GM19043 (cell line): Measurements from ENCODE around the gene OR8D1.

Source experiments
- ATAC-seq: cut with Tn5 transposase; IDR thresholded peaks from one replicate; pipeline ENCODE4 v1.9.1; 2021; ENCODE audit warnings: low read depth; ENCODE audit not compliant: unreplicated experiment

The OR8D1 gene

GRCh38 chr11:124313849-124314248 lies at the start of gene OR8D1:
TSS of gene OR8D1 (minus strand) at chr11:124313949. CDS start at chr11:124310766, 3,183 bp downstream.
- ATAC-seq = no peak

GRCh38 chr11:124359566-124359965 lies 45.8 kb upstream of the OR8D1 start:
- ATAC-seq = no peak

GRCh38 chr11:124346311-124346955 lies 32.7 kb upstream of the OR8D1 start:
- no peak for ATAC-seq

GRCh38 chr11:124344346-124344745 lies 30.6 kb upstream of the OR8D1 start:
- ATAC-seq = no peak

GRCh38 chr11:124340142-124340447 lies 26.3 kb upstream of the OR8D1 start:
- ATAC-seq = no peak

- ATAC-seq = no peak
Measured at GRCh38 chr11:124339396-124340141, 25.8 kb upstream of the OR8D1 start.

GRCh38 chr11:124331873-124332272 lies 18.1 kb upstream of the OR8D1 start:
- no peak for ATAC-seq

- peak; percentile 83 for ATAC-seq
Measured at GRCh38 chr11:124329787-124330478, 16.2 kb upstream of the OR8D1 start.

GRCh38 chr11:124327775-124328174 lies 14.0 kb upstream of the OR8D1 start:
- ATAC-seq = no peak

GRCh38 chr11:124322356-124322755 lies 8.6 kb upstream of the OR8D1 start:
- no peak for ATAC-seq

GRCh38 chr11:124320097-124320496 lies 6.3 kb upstream of the OR8D1 start, which contains the start of gene OR8D2:
TSS of gene OR8D2 (minus strand) at chr11:124320197. CDS start at chr11:124320197, 0 bp downstream.
- ATAC-seq = no peak

GRCh38 chr11:124315052-124315451 lies 1.3 kb upstream of the OR8D1 start:
- no peak for ATAC-seq

GRCh38 chr11:124313131-124313530 lies 618 bp downstream of the OR8D1 start:
- ATAC-seq = no peak

- ATAC-seq = no peak
Measured at GRCh38 chr11:124311670-124312069, 2.1 kb downstream of the OR8D1 start.

- no peak for ATAC-seq
Measured at GRCh38 chr11:124311269-124311668, 2.5 kb downstream of the OR8D1 start.

GRCh38 chr11:124310721-124311120 lies 3.0 kb downstream of the OR8D1 start:
- no peak for ATAC-seq

GRCh38 chr11:124307093-124307492 lies 6.7 kb downstream of the OR8D1 start:
- no peak for ATAC-seq

- ATAC-seq = no peak
Measured at GRCh38 chr11:124302347-124303125, 11.2 kb downstream of the OR8D1 start.

- ATAC-seq = no peak
Measured at GRCh38 chr11:124301548-124301947, 12.2 kb downstream of the OR8D1 start.

- no peak for ATAC-seq
Measured at GRCh38 chr11:124297921-124298320, 15.8 kb downstream of the OR8D1 start.

- no peak for ATAC-seq
Measured at GRCh38 chr11:124296016-124296415, 17.7 kb downstream of the OR8D1 start.
